ENCODE data around the gene MPZL1. TPM values are rescaled to one million over a fixed set of nuclear protein-coding genes. Genes with fewer than 3 reads are reported as not detected.

Gene MPZL1
- total RNA-seq, 1 experiment from 2014 or later = 63.0 TPM

DNA sequence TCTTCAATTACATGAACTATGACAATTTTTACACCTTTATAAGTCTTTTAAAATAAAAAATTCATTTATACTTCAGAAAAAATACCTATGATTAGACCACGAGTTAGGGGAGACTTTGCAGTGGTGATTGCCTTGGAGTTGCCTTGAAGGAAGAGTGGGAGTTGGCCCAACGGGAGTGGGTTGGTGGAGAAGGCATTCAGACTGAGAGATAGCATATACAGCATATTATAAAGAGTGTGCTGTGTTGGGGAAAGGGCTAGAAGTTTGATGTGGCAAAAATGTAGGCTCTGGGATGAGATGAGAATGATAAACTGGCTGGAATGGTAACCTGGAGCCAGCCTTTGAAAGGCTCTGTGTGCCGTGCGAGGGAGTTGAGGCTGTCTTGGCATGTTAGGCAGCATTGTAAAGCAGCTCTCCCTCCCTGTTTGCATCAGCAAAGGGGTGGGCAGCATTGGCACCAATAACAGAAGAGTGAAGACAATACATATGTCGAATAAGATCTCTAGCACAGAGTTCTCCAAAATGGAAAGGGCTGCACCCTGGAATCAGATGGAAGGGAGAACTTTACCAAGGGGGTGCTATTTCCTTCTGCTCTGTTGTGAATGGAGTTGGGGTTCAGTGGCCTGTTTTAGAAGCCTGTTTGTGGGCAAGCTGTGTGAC lies 24.4 kb downstream of the MPZL1 start:
- H3K9me3 ChIP-seq (replicated peaks) = no peaks in the 10 kb centered on the region
- DNase-seq = no peak
- no peaks in the 10 kb centered on the region for H3K36me3 ChIP-seq
- H3K4me3 ChIP-seq = no peak overlapping the region
- H3K27me3 ChIP-seq = no peaks in the 10 kb centered on the region
- H3K4me1 ChIP-seq = peaks cover 6% of the 10 kb centered on the region; the same call in 1 of the 2 replicates
- H3K27ac ChIP-seq = no peak overlapping the region

DNA sequence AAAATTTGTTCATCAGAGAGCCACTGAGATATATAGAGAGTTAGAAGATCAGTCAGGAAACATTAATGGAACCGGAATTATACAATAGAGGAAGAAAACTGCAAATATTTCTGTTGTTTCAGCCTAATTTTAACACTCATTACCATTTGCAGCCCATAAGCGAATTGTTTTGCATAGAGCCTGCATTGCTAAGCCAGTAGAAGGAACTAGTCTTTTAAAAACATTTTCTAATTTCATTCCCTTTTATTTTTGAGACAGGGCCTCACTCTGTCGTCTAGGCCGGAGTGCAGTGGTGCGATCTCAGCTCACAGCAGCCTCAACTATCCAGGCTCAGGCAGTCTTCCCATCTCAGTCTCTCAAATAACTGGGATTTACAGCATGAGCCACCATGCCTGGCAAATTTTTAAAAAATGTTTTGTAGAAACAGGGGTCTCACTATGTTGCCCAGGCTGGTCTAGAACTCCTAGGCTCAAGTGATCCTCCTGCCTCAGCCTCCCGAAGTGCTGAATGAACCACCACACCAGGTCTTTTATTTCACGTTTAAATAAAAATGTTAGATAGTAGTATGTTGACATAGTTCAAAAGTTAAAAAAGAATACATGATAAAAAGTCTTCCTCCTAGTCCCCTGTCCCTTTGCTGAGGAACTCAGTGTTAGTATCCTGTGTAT lies 25.3 kb downstream of the MPZL1 start:
- Histone ChIP-seq H3K4me1 (peaks cover 6% of the 10 kb centered on the region; the same call in 1 of the 2 replicates), H3K27me3 (no peaks in the 10 kb centered on the region), H3K36me3 (no peaks in the 10 kb centered on the region), H3K9me3 (replicated peaks) (no peaks in the 10 kb centered on the region), H3K27ac (no peak overlapping the region), H3K4me3 (no peak overlapping the region)
- DNase-seq = no peak

DNA sequence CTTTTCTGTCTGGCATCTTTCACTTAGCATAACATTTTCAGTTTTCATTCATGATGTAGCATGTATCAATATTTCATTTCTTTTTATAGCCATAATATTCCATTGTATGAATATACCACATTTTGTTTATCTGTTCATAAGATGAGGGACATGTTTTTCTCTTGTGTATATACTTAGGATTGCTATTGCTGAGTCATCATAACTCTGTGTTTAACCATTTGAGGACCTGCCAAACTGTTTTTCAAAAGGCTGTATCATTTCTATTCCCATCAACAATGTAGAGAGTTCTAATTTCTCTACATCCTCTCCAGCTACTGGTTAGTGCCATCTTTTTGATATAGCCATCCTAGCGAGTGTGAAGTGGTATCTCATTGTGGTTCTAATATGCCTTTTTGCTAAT lies 26.2 kb downstream of the MPZL1 start:
- peaks cover 2% of the 10 kb centered on the region; the same call in 1 of the 2 replicates for H3K4me1 ChIP-seq
- no peaks in the 10 kb centered on the region for H3K9me3 ChIP-seq (replicated peaks)
- H3K36me3 ChIP-seq = no peaks in the 10 kb centered on the region
- no peaks in the 10 kb centered on the region for H3K27me3 ChIP-seq
- no peak overlapping the region for H3K4me3 ChIP-seq
- no peak overlapping the region for H3K27ac ChIP-seq
- no peak for DNase-seq

DNA sequence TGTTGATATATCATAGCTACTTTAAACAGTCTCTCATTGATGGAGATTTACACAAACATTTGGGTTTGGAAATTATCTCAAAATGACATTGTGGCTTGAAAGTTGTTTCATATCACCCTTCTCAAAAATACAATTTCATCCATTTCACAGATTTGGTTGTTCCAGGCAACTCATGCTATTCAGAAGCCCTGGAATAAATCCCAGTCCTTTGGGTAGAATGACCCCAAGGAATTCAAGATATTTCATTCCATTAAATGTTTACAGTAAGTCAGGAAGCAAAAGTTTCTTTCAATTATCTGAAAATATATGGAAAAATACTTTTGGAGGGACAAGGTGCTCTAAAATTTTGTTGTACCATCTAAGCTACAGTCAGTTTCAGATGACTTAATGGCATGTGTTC lies 27.1 kb downstream of the MPZL1 start:
- Histone ChIP-seq H3K27ac (no peak overlapping the region), H3K9me3 (replicated peaks) (no peaks in the 10 kb centered on the region), H3K27me3 (no peaks in the 10 kb centered on the region), H3K36me3 (no peaks in the 10 kb centered on the region), H3K4me3 (no peak overlapping the region), H3K4me1 (0 out of 2 replicates have a peak, but pooled peaks cover 2% of the 10 kb centered on the region)
- DNase-seq = no peak

DNA sequence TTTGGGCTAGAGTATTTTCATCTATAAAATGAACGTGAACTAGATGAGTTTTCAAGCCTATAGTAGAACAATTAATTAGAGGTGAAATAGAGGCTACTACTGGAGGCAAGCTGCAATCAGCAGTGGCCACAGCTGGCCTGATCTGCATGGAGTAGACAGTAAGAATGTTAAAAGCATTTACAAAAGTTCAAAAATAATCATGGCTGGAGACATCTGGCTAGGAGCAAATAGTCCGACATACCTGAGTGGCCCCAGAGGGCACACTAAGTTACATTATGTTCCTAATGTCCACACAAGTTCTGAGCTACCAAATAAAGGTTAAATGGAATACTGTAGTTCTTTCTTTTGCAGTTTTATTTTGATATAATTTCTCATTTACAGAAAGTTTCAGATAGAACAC lies 28.0 kb downstream of the MPZL1 start:
- H3K9me3 ChIP-seq (replicated peaks) = no peaks in the 10 kb centered on the region
- H3K27me3 ChIP-seq = no peaks in the 10 kb centered on the region
- no peak overlapping the region for H3K4me3 ChIP-seq
- H3K4me1 ChIP-seq = 0 out of 2 replicates have a peak, but pooled peaks cover 2% of the 10 kb centered on the region
- no peak overlapping the region for H3K27ac ChIP-seq
- no peaks in the 10 kb centered on the region for H3K36me3 ChIP-seq
- no peak for DNase-seq

DNA sequence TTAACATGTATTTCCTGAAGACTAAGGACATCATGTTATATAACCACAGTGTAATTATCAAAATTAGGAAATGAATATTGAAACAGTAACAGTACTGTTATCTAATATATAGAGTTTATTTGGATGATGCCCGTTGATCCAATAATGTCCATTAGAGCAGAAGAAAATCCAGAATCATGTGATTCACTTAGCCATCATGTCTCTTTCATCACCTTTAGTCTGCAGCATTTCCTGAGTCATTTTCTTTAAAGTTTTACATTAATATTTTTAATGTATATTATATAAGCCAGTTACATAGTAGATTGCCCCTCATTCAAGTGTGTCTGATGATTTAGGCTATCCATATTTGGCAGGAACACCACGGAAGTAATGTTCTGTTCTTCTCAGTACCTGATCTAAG lies 28.9 kb downstream of the MPZL1 start:
- no peak for DNase-seq
- H3K27me3 ChIP-seq = no peaks in the 10 kb centered on the region
- H3K27ac ChIP-seq = no peak overlapping the region
- no peaks in the 10 kb centered on the region for H3K36me3 ChIP-seq
- no peak overlapping the region for H3K4me3 ChIP-seq
- H3K9me3 ChIP-seq (replicated peaks) = no peaks in the 10 kb centered on the region
- 0 out of 2 replicates have a peak, but pooled peaks cover 2% of the 10 kb centered on the region for H3K4me1 ChIP-seq

DNA sequence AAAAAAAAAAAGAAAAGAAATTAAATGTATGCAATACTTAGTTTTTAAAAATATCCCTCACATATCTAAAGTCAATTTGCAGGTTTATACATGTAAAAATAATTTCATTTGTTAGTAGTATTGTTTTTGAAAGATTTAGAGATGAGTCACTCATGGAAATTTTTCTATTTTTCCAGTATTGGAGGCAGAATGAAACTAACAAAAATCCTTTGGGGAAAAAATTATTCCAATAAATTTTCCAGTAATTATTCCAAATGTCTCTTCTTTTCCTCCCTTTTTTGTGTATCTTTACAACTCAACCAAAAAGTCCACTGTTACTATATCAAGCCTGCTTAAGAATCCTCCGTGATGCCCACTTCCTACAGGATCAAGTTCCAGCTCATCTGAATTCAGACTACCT lies 29.9 kb downstream of the MPZL1 start:
- Histone ChIP-seq H3K4me3 (no peak overlapping the region), H3K27ac (no peak overlapping the region), H3K4me1 (0 out of 2 replicates have a peak, but pooled peaks cover 2% of the 10 kb centered on the region), H3K27me3 (no peaks in the 10 kb centered on the region), H3K36me3 (no peaks in the 10 kb centered on the region), H3K9me3 (replicated peaks) (no peaks in the 10 kb centered on the region)
- no peak for DNase-seq

DNA sequence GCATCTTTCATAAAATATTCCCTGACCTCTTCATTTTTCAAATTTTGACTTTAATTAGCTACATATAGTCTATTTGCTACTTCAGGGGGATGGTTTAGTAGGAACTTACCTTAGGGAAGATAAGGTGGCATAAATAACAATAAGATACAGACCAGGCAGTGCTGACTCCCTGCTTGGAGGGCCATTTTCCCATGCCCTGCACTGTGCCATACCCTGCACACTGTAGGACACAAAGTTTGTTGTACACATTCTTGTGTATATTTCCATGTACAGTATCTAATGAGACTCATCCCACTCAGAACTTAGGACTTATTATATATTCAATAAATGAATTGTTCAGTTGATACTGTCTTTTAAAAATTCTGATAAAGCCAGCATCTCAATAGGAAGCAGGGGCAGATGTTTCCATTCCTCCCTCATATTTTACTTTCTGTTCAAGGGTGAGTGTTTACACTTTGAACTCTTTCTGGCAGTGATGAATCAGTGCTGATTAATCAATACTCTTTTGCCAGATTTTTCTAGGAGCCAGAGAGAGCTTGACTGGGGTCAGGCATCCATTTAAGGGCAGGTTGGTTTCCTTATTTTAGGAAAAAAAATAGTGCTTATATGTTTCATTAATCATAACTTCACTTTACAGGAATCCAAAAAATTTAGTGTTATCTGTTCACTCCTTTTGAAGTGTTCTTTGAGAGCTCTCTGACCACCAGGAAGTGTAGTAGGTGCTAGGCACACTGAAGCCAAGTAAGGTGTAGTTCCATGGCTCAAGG lies 30.6 kb downstream of the MPZL1 start:
- Histone ChIP-seq H3K36me3 (no peaks in the 10 kb centered on the region), H3K4me1 (0 out of 2 replicates have a peak, but pooled peaks cover 2% of the 10 kb centered on the region), H3K27me3 (no peaks in the 10 kb centered on the region), H3K4me3 (no peak overlapping the region), H3K27ac (no peak overlapping the region), H3K9me3 (replicated peaks) (no peaks in the 10 kb centered on the region)
- no peak for DNase-seq

DNA sequence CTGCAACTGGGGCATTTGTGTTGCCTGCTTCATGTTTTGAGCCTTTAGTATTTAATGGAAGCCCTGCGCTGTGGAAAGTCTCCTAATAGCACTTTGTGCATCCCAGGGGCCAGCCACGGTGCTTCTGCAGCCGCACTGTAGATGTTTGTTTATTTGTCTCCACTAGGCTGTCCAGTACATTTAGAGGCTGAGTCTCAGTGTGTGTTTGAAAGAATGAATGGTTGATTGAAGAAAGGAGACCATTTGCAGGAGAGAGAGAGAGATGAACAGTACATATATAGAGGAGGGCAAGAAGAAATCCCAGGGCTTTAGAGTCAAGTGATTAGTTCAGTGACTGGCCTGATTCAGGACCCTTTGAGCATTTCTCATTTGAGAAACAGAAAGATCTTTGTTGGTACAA lies 33.9 kb downstream of the MPZL1 start:
- H3K9me3 ChIP-seq (replicated peaks) = no peaks in the 10 kb centered on the region
- H3K27me3 ChIP-seq = no peaks in the 10 kb centered on the region
- H3K4me3 ChIP-seq = no peak overlapping the region
- no peak overlapping the region for H3K27ac ChIP-seq
- DNase-seq = no peak
- H3K36me3 ChIP-seq = no peaks in the 10 kb centered on the region
- no peaks in the 10 kb centered on the region for H3K4me1 ChIP-seq

DNA sequence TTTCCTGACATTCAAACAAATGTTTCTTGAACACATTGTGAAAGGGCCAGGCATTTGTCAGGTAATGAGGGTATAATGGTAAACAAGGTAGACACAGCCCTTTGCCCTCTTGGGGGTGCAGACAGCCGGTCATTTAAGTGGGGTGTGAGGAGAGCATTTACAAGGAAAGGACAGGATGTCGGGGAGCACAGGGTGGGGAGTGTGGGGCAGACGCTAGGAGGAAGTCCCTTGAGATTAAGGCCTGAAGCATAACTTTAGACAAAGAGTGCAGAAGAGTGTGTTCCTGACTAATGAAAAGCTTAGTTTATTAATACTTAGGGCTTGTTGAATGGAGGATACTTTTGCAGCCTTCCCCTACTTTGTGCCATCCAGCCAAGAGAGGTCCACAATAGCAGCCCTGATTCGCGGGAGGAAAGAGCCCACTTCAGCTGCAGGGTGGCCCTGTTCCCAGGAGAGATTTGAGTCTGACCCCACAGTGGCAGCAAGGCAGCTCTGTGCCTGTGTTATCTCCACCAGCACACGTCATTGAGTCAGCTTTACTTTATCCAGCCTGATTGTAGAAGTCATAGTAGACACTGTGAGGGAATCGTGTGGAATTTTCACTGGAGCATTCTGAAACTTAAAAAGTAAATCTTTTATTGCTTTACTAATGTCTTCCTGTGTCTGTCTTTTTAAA lies 35.1 kb downstream of the MPZL1 start:
- no peak for DNase-seq
- H3K36me3 ChIP-seq = no peaks in the 10 kb centered on the region
- H3K4me3 ChIP-seq = no peak overlapping the region
- no peaks in the 10 kb centered on the region for H3K9me3 ChIP-seq (replicated peaks)
- H3K27ac ChIP-seq = no peak overlapping the region
- H3K4me1 ChIP-seq = no peaks in the 10 kb centered on the region
- no peaks in the 10 kb centered on the region for H3K27me3 ChIP-seq

DNA sequence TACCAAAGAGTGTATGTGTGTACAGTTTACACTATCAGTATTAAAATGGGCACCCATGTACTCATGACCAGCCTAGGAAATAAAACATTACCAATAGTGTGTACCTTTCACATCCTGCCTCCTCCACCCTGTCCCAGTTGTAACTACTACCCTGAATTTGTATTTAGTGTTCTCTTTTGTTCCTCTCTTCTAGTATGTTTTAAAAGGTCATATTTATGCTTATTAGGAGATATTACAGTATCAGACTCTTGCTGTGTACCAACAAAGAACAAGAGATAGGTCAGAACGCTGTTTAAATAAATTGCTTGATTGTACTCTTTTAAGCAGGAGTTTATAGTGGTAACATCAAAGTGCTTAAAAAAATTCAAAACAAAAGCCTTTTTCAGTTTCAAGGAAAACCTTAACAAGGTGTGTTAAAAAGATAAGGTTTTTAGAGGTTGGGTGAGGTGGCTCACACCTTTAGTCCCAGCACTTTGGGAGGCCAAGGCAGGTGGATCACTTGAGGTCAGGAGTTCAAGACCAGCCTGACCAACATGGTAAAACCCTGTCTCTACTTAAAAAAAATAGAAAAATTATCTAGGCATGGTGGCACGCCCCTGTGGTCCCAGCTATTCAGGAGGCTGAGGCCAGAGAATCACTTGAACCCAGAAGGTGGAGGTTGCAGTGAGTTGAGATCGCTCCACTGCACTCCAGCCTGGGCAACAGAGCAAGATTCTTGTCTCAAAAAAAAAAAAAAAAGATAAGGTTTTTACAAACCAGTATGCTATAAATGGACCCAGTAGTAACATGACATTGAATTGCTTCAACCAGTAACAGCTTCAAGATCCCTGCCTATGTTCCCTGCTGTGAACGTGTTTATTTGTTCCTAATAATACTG lies 35.9 kb downstream of the MPZL1 start:
- Histone ChIP-seq H3K4me3 (no peak overlapping the region), H3K36me3 (no peaks in the 10 kb centered on the region), H3K9me3 (replicated peaks) (no peaks in the 10 kb centered on the region), H3K27me3 (no peaks in the 10 kb centered on the region), H3K27ac (no peak overlapping the region), H3K4me1 (no peaks in the 10 kb centered on the region)
- no peak for DNase-seq

DNA sequence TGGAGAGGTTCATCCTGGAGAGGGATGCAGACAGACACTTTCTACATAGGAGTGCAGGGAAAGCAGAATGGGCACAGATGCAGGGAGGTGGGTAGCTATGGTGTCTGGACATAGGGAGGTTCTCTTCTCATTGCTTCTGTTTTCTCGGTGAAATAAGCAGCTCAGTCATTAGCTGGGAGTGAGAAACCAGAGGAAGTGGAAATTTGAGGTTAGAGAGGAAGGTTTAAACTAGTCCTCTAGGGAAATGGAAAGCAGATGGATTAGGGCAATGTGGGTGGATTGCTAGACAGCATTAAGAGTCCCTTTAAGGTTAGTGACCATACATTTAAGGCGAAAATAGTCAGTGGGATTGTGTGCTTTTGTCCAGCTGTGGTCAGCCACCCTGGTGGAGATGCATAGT lies 39.6 kb downstream of the MPZL1 start:
- Histone ChIP-seq H3K27me3 (no peaks in the 10 kb centered on the region), H3K9me3 (replicated peaks) (no peaks in the 10 kb centered on the region), H3K4me1 (no peaks in the 10 kb centered on the region), H3K36me3 (no peaks in the 10 kb centered on the region), H3K27ac (no peak overlapping the region), H3K4me3 (no peak overlapping the region)
- DNase-seq = no peak

DNA sequence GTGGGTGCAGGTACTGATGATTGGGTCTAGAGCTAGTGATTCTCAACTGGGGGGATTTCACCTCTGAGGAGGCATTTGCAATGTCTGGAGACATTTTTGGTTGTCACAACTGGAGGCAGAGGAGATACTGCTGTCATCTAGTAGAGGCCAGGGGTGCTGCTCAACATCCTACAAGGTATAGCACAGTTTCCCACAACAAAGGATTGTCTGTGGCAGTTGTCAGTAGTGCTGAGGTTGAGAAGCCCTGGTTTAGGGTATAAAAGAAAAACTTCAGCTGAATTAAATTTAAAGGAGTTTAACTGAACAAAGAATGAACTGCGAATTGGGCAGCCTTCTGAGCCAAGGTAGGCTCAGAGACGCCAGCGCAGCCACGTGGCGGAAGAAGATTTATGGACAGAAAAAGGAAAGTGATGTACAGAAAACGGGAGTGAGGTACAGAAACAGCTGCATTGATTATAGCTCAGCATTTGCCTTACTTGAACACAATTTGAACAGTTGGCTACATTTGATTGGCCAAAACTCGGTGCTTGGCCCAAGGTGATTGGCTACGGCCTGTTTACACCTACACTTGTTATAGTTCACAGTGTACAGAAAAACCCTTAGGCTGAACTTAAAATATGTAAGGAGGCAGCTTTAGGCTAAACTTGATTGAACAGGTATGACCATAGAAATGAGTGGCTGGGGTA lies 40.4 kb downstream of the MPZL1 start:
- Histone ChIP-seq H3K27me3 (no peaks in the 10 kb centered on the region), H3K36me3 (no peaks in the 10 kb centered on the region), H3K4me3 (no peak overlapping the region), H3K27ac (no peak overlapping the region), H3K9me3 (replicated peaks) (no peaks in the 10 kb centered on the region), H3K4me1 (no peaks in the 10 kb centered on the region)
- peak in 1 of 2 experiments; percentile 5 for DNase-seq

All from SJCRH30 (cell line).